SK-N-SH treated with all-trans-retinoic acid at 6 μM for 48 hours (cell line): ENCODE data around the gene WARS2.

ENCODE experiments used
- CREB5 ChIP-seq: fragments of 250-450 bp; sonication (Bioruptor Pico); IDR thresholded peaks from 2 replicates; pipeline ENCODE4 v1.5.1; 2020; ENCODE audit warnings: low read depth, mild to moderate bottlenecking, moderate library complexity
- CSRNP3 ChIP-seq: fragments of 250-450 bp; sonication (Bioruptor Pico); IDR thresholded peaks from 2 replicates; pipeline ENCODE4 v1.5.1; 2021; ENCODE audit warnings: mild to moderate bottlenecking, moderate library complexity
- GLIS3 ChIP-seq: fragments of 250-450 bp; sonication (Bioruptor Pico); IDR thresholded peaks from 2 replicates; pipeline ENCODE4 v1.5.0; 2020; ENCODE audit warnings: mild to moderate bottlenecking, moderate library complexity
- ISL1 ChIP-seq: fragments of 250-450 bp; sonication (Bioruptor Pico); IDR thresholded peaks from 2 replicates; pipeline ENCODE4 v2.1.2; 2022; ENCODE audit warnings: mild to moderate bottlenecking, moderate library complexity
- PATZ1 ChIP-seq: fragments of 250-450 bp; sonication (Bioruptor Pico); IDR thresholded peaks from 2 replicates; pipeline ENCODE4 v1.8.0; 2020; ENCODE audit warnings: mild to moderate bottlenecking, moderate library complexity, borderline replicate concordance
- POU6F1 ChIP-seq: fragments of 250-450 bp; sonication (Bioruptor Pico); IDR thresholded peaks from 2 replicates; pipeline ENCODE4 v1.8.0; 2021; ENCODE audit warnings: low read depth, mild to moderate bottlenecking, moderate library complexity, borderline replicate concordance
- TCF4 ChIP-seq: fragments of 250-450 bp; sonication (Bioruptor Pico); IDR thresholded peaks from 2 replicates; pipeline ENCODE4 v1.8.0; 2021; ENCODE audit warnings: mild to moderate bottlenecking, moderate library complexity, borderline replicate concordance
- ZFP30 ChIP-seq: fragments of 450-650 bp; formaldehyde crosslinking; IDR thresholded peaks from 2 replicates; pipeline ENCODE4 v1.5.0; 2022; ENCODE audit warnings: mild to moderate bottlenecking, moderate library complexity
- ZNF8 ChIP-seq: fragments of 450-650 bp; formaldehyde crosslinking; IDR thresholded peaks from 2 replicates; pipeline ENCODE4 v1.5.0; 2020; ENCODE audit warnings: mild to moderate bottlenecking, moderate library complexity

- TF ChIP-seq CREB5 (CRISPR knock-in tag) (no peak), GLIS3 (CRISPR knock-in tag) (no peak), PATZ1 (CRISPR knock-in tag) (no peak), POU6F1 (CRISPR knock-in tag) (no peak), ZFP30 (CRISPR knock-in tag) (no peak), ZNF8 (CRISPR knock-in tag) (no peak), TCF4 (no peak), ISL1 (CRISPR knock-in tag) (no peak), CSRNP3 (no peak)
Measured at GRCh38 chr1:119040906-119041305, 99.5 kb downstream of the WARS2 start.
